HCT116 (cell line): ENCODE data around the gene STX16. TPM values are rescaled to one million over a fixed set of nuclear protein-coding genes. Genes with fewer than 3 reads are reported as not detected.

Experiments used
- ATAC-seq: fragments of 200-7000 bp; cut with Tn5 transposase; 2 replicates; pipeline ENCODE4 v1.9.1; 2020; ENCODE audit warnings: mild to moderate bottlenecking, moderate library complexity
- BruUV-seq: library from RNA; stranded (reverse); fragments of 400-500 nt; replicated peaks from 2 replicates; lab custom pipeline; 2021; lab: Mats Ljungman, UMichigan
- CTCF ChIA-PET: fragments of 300-600 bp; sonication (Branson Sonifier 250); formaldehyde crosslinking; loops from one replicate; lab custom pipeline; 2021; ENCODE audit warnings: antibody characterized with exemption; lab: Charles Lee
- POLR2A ChIA-PET: fragments of 300-600, 350-600 bp; sonication (Branson Sonifier 250); formaldehyde crosslinking; loops from one replicate; lab custom pipeline; 2021; ENCODE audit warnings: antibody characterized with exemption; lab: Charles Lee
- RAD21 ChIA-PET, 2 experiments: fragments of 300-600 bp; sonication (Branson Sonifier 250); formaldehyde crosslinking; loops; one replicate each; lab custom pipeline; 2023; ENCODE audit warnings: low total read pairs in 2 of 2; ENCODE audit not compliant: uncharacterized antibody in 2 of 2, unreplicated experiment in 2 of 2, low non-redundant PET in 1 of 2; lab: Charles Lee
- DNase-seq: peaks from one replicate; pipeline ENCODE4 v3.0.0-alpha.2; 2010; ENCODE audit warnings: low read depth, low spot score
- H2AFZ ChIP-seq: fragments of 200-600 bp; shearing (Covaris generic), sonication (generic); 2 replicates; pipeline ENCODE4 v1.6.1; 2017; ENCODE audit warnings: low read depth, mixed run types, mixed read lengths, antibody characterized with exemption, low read length; ENCODE audit not compliant: poor library complexity, severe bottlenecking
- H3K27ac ChIP-seq: 2 replicates; pipeline ENCODE4 v1.5.1; 2012; ENCODE audit warnings: low read depth, low read length
- H3K27me3 ChIP-seq: fragments of 200-600 bp; sonication (generic); 2 replicates; pipeline ENCODE4 v1.6.1; 2016; ENCODE audit warnings: mixed run types, low read length, mixed read lengths; ENCODE audit not compliant: insufficient read depth
- H3K36me3 ChIP-seq, 2 experiments: fragments of 200-500 bp in 1 of 2; fragments of 200-600 bp in 1 of 2; sonication (Bioruptor generic) in 1 of 2; sonication (generic) in 1 of 2; 2 replicates each; pipeline versions ENCODE4 v1.5.1 to v1.6.1; 2014 to 2016; ENCODE audit warnings: low read length in 2 of 2, inconsistent platforms in 1 of 2, mixed read lengths in 1 of 2, mixed run types in 1 of 2; ENCODE audit not compliant: insufficient read depth in 2 of 2, control insufficient read depth in 1 of 2
- H3K4me1 ChIP-seq, 2 experiments: fragments of 200-600 bp in 1 of 2; sonication (generic) in 1 of 2; 2 replicates each; pipeline versions ENCODE4 v1.5.1 to v1.6.1; 2012 to 2017; ENCODE audit warnings: low read length in 2 of 2, inconsistent platforms in 1 of 2, mild to moderate bottlenecking in 1 of 2, mixed read lengths in 1 of 2, mixed run types in 1 of 2, moderate library complexity in 1 of 2; ENCODE audit not compliant: insufficient read depth in 2 of 2, control insufficient read depth in 1 of 2
- H3K4me2 ChIP-seq: fragments of 200-600 bp; sonication (generic); 2 replicates; pipeline ENCODE4 v1.6.1; 2017; ENCODE audit warnings: mixed run types, low read length, mixed read lengths
- H3K4me3 ChIP-seq, 2 experiments: fragments of 200-600 bp in 1 of 2; sonication (generic) in 1 of 2; replicated peaks in 1 of 2; 2 replicates each; pipeline ENCODE4 v1.5.1; 2011 to 2016; ENCODE audit warnings: low read length in 2 of 2, control low read depth in 1 of 2, low read depth in 1 of 2, mild to moderate bottlenecking in 1 of 2, mixed read lengths in 1 of 2, mixed run types in 1 of 2
- H3K79me2 ChIP-seq: fragments of 200-600 bp; sonication (generic); 2 replicates; pipeline ENCODE4 v1.6.1; 2017; ENCODE audit warnings: mild to moderate bottlenecking, mixed run types, low read length, moderate library complexity, mixed read lengths; ENCODE audit not compliant: insufficient read depth
- H3K9ac ChIP-seq: fragments of 200-600 bp; sonication (generic); 2 replicates; pipeline ENCODE4 v1.6.1; 2016; ENCODE audit warnings: low read length, mixed read lengths
- H3K9me2 ChIP-seq: fragments of 200-600 bp; sonication (generic), shearing (Covaris generic); 2 replicates; pipeline ENCODE4 v1.6.1; 2017; ENCODE audit warnings: mixed run types, mild to moderate bottlenecking, moderate library complexity; ENCODE audit not compliant: insufficient read depth
- H3K9me3 ChIP-seq, 2 experiments: fragments of 200-500 bp in 1 of 2; fragments of 200-600 bp in 1 of 2; sonication (Bioruptor generic) in 1 of 2; sonication (generic) in 1 of 2; 2 replicates each; pipeline ENCODE4 v1.6.1; 2014 to 2017; ENCODE audit warnings: low read length in 2 of 2, mixed read lengths in 2 of 2, inconsistent platforms in 1 of 2, low read depth in 1 of 2, mild to moderate bottlenecking in 1 of 2, mixed run types in 1 of 2, moderate library complexity in 1 of 2; ENCODE audit not compliant: control insufficient read depth in 1 of 2, insufficient read depth in 1 of 2
- H4K20me1 ChIP-seq: fragments of 200-600 bp; sonication (generic), shearing (Covaris generic); 2 replicates; pipeline ENCODE4 v1.6.1; 2017; ENCODE audit warnings: mixed run types, mild to moderate bottlenecking, moderate library complexity; ENCODE audit not compliant: insufficient read depth
- CBX3 ChIP-seq: IDR thresholded peaks from 2 replicates; pipeline ENCODE4 v1.6.1; 2012; ENCODE audit warnings: low read depth
- CEBPB ChIP-seq: IDR thresholded peaks from 2 replicates; pipeline ENCODE4 v1.6.1; 2012; ENCODE audit warnings: low read depth
- CTCF ChIP-seq, 3 experiments: fragments of 200-600 bp in 1 of 3; sonication (generic) in 1 of 3; IDR thresholded peaks in 2 of 3; conservative IDR thresholded peaks in 1 of 3; 2 replicates each; pipeline ENCODE4 v1.5.1; 2012 to 2017; ENCODE audit warnings: low read depth in 2 of 3, low read length in 2 of 3, antibody characterized with exemption in 1 of 3, borderline replicate concordance in 1 of 3, control low read depth in 1 of 3, mild to moderate bottlenecking in 1 of 3, mixed read lengths in 1 of 3, mixed run types in 1 of 3, moderate library complexity in 1 of 3; ENCODE audit not compliant: insufficient read depth in 1 of 3
- EGR1 ChIP-seq: IDR thresholded peaks from 2 replicates; pipeline ENCODE4 v1.6.1; 2012; ENCODE audit warnings: low read depth
- EZH2 ChIP-seq: fragments of 200-600 bp; sonication (generic); IDR thresholded peaks from 2 replicates; pipeline ENCODE4 v1.6.1; 2017; ENCODE audit warnings: antibody characterized with exemption, mixed run types
- EZH2phosphoT487 ChIP-seq: fragments of 200-600 bp; IDR thresholded peaks from 2 replicates; pipeline ENCODE4 v1.6.1; 2018; ENCODE audit warnings: antibody characterized with exemption, borderline replicate concordance
- FOSL1 ChIP-seq: IDR thresholded peaks from 2 replicates; pipeline ENCODE4 v1.6.1; 2012; ENCODE audit warnings: low read depth
- POLR2A ChIP-seq: IDR thresholded peaks from 2 replicates; pipeline ENCODE4 v1.7.0; 2011; ENCODE audit warnings: borderline replicate concordance; ENCODE audit not compliant: insufficient read depth, insufficient read length; ENCODE audit errors: extremely low read depth
- POLR2AphosphoS5 ChIP-seq: IDR thresholded peaks from 2 replicates; pipeline ENCODE4 v1.6.1; 2011; ENCODE audit warnings: mild to moderate bottlenecking, low read depth, low read length, moderate library complexity
- RAD21 ChIP-seq: IDR thresholded peaks from 2 replicates; pipeline ENCODE4 v1.6.1; 2012; ENCODE audit warnings: low read depth, mild to moderate bottlenecking
- SIN3A ChIP-seq: IDR thresholded peaks from 2 replicates; pipeline ENCODE4 v1.6.1; 2012; ENCODE audit warnings: low read depth
- SP1 ChIP-seq: IDR thresholded peaks from 2 replicates; pipeline ENCODE4 v1.6.1; 2012; ENCODE audit warnings: low read depth
- TCF7L2 ChIP-seq: IDR thresholded peaks from 2 replicates; pipeline ENCODE4 v1.7.0; 2011; ENCODE audit warnings: borderline replicate concordance, inconsistent platforms; ENCODE audit not compliant: insufficient read depth, insufficient read length; ENCODE audit errors: extremely low read depth
- YY1 ChIP-seq: IDR thresholded peaks from 2 replicates; pipeline ENCODE4 v1.6.1; 2011; ENCODE audit warnings: low read length, low read depth, moderate library complexity, mild to moderate bottlenecking; ENCODE audit not compliant: insufficient replicate concordance; ENCODE audit errors: extremely low read depth
- ZFX ChIP-seq: fragments of 450-650 bp; IDR thresholded peaks from 2 replicates; pipeline ENCODE4 v1.6.1; 2017
- intact Hi-C: fragments of 100-400 bp; cut with micrococcal nuclease; formaldehyde crosslinking; loops from 2 replicates; pipeline ENCODE4 v1.10.0; 2022
- total RNA-seq: library from RNA; stranded (reverse); gene quantifications from one replicate; pipeline ENCODE4 v1.2.1, GENCODE V29; 2021; ENCODE audit not compliant: unreplicated experiment
- TF ChIP-seq, protein P1 (sequence below): IDR thresholded peaks from 2 replicates; pipeline ENCODE4 v1.6.1; 2012

STX16 gene
- total RNA-seq, 1 experiment from 2014 or later = 55.1 TPM

GRCh38 chr20:58646257-58646656, 4.8 kb upstream of the STX16 start:
- H3K9me2 ChIP-seq = no peaks in the 10 kb centered on the region
- CTCF ChIA-PET = no interaction called here
- intact Hi-C loops = no loop called here
- no peak overlapping the region for H3K27ac ChIP-seq
- no peak overlapping the region for H2AFZ ChIP-seq
- no peak overlapping the region for H3K4me2 ChIP-seq
- H3K9me3 ChIP-seq = no peaks in the 10 kb centered on the region
- no peak overlapping the region for H3K9ac ChIP-seq
- no peaks in the 10 kb centered on the region for H3K27me3 ChIP-seq
- peaks cover 0 to 12% of the 10 kb centered on the region in 2 experiments; a peak in 1 of 4 replicates for H3K4me1 ChIP-seq
- TF ChIP-seq EGR1 = no peak
- TF ChIP-seq CTCF (IDR thresholded peaks at IDR 0.05 in 2 of 3, conservative IDR thresholded peaks at IDR 0.05 in 1 of 3; ENCODE audit: borderline replicate concordance in 1 of 3, insufficient read depth in 1 of 3, low read depth in 2 of 3, low read length in 2 of 3) = no peak
- TF ChIP-seq FOSL1 = no peak
- TF ChIP-seq RAD21 = no peak
- no peak for TF ChIP-seq TCF7L2
- TF ChIP-seq EZH2 = no peak
- TF ChIP-seq YY1 = no peak
- TF ChIP-seq POLR2AphosphoS5 = no peak
- no peak for TF ChIP-seq CEBPB
- TF ChIP-seq, protein P1, sequence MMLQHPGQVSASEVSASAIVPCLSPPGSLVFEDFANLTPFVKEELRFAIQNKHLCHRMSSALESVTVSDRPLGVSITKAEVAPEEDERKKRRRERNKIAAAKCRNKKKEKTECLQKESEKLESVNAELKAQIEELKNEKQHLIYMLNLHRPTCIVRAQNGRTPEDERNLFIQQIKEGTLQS = no peak
- no peak for TF ChIP-seq ZFX
- no peak for TF ChIP-seq SIN3A
- TF ChIP-seq SP1 = no peak
- TF ChIP-seq CBX3 = no peak
- no peak for TF ChIP-seq EZH2phosphoT487
- TF ChIP-seq POLR2A = no peak
- TF ChIP-seq, all 23 proteins: peak for 0
- DNase-seq = no peak
- Histone ChIP-seq H3K79me2 (peaks cover 2% of the 10 kb centered on the region), H3K4me3 (no peak overlapping the region), H3K36me3 (no peaks in the 10 kb centered on the region), H4K20me1 (no peaks in the 10 kb centered on the region)
- no TSS peak for BruUV-seq
- POLR2A ChIA-PET = no interaction called here
- RAD21 ChIA-PET = no interaction called here
- no peak for ATAC-seq
